IMR-90 (cell line): ENCODE data around the gene CD276. TPM values are rescaled to one million over a fixed set of nuclear protein-coding genes. Genes with fewer than 3 reads are reported as not detected.

Experiments
- ATAC-seq: fragments of 200-7000 bp; cut with Tn5 transposase; 2 replicates; pipeline ENCODE4 v1.9.1; 2020; ENCODE audit warnings: low read depth, mild to moderate bottlenecking, moderate library complexity
- BruUV-seq: library from RNA; stranded (reverse); fragments of 400-500 nt; replicated peaks from 2 replicates; lab custom pipeline; 2021; lab: Mats Ljungman, UMichigan
- CTCF ChIA-PET: fragments of 300-600 bp; formaldehyde crosslinking; extraction: SDS; loops from one replicate; lab custom pipeline; 2021; ENCODE audit warnings: antibody characterized with exemption; lab: Yijun Ruan, JAX
- POLR2A ChIA-PET: fragments of 300-600 bp; sonication (Branson Sonifier 250); formaldehyde crosslinking; loops from one replicate; lab custom pipeline; 2022; ENCODE audit warnings: antibody characterized with exemption; ENCODE audit not compliant: unreplicated experiment; lab: Charles Lee
- DNase-seq: peaks from one replicate; pipeline ENCODE4 v3.0.0; 2013
- H2AFZ ChIP-seq: replicated peaks from 2 replicates; pipeline ENCODE3; 2013; ENCODE audit warnings: low read length, mild to moderate bottlenecking; ENCODE audit not compliant: poor library complexity
- H2AK5ac ChIP-seq: 2 replicates; pipeline ENCODE4 v1.6.1; 2013; ENCODE audit warnings: low read depth, low read length, inconsistent platforms
- H2AK9ac ChIP-seq: replicated peaks from 2 replicates; pipeline ENCODE3; 2013; ENCODE audit warnings: mild to moderate bottlenecking, low read depth, low read length, moderate library complexity; ENCODE audit not compliant: poor library complexity
- H2BK120ac ChIP-seq: 2 replicates; pipeline ENCODE4 v1.6.1; 2013; ENCODE audit warnings: low read depth, low read length, inconsistent platforms
- H2BK15ac ChIP-seq: 3 replicates; pipeline ENCODE4 v1.6.1; 2013; ENCODE audit warnings: low read depth, low read length, inconsistent platforms
- H2BK20ac ChIP-seq: 2 replicates; pipeline ENCODE4 v1.6.1; 2013; ENCODE audit warnings: low read depth, mild to moderate bottlenecking, inconsistent platforms, low read length, moderate library complexity
- H2BK5ac ChIP-seq: 2 replicates; pipeline ENCODE4 v1.6.1; 2013; ENCODE audit warnings: mild to moderate bottlenecking, low read depth, low read length, inconsistent platforms; ENCODE audit not compliant: poor library complexity, severe bottlenecking
- H3K14ac ChIP-seq: replicated peaks from 2 replicates; pipeline ENCODE4 v1.6.1; 2013; ENCODE audit warnings: low read depth, low read length, inconsistent platforms
- H3K18ac ChIP-seq: 2 replicates; pipeline ENCODE4 v1.6.1; 2013; ENCODE audit warnings: low read depth, low read length, control low read depth
- H3K23ac ChIP-seq: 2 replicates; pipeline ENCODE4 v1.6.1; 2013; ENCODE audit warnings: low read depth, low read length, inconsistent platforms
- H3K27ac ChIP-seq: 2 replicates; pipeline ENCODE4 v1.5.1; 2013; ENCODE audit warnings: mild to moderate bottlenecking, control low read depth, low read length; ENCODE audit not compliant: insufficient read depth
- H3K27me3 ChIP-seq: 2 replicates; pipeline ENCODE4 v1.6.1; 2013; ENCODE audit warnings: low read length; ENCODE audit not compliant: control insufficient read depth, insufficient read depth
- H3K36me3 ChIP-seq: 2 replicates; pipeline ENCODE4 v1.6.1; 2013; ENCODE audit warnings: low read length, mixed read lengths; ENCODE audit not compliant: control insufficient read depth, insufficient read depth
- H3K4ac ChIP-seq: 2 replicates; pipeline ENCODE4 v1.6.1; 2013; ENCODE audit warnings: low read depth, low read length, inconsistent platforms
- H3K4me1 ChIP-seq: 2 replicates; pipeline ENCODE4 v1.6.1; 2013; ENCODE audit warnings: low read length, mixed read lengths; ENCODE audit not compliant: control insufficient read depth, insufficient read depth
- H3K4me2 ChIP-seq: 2 replicates; pipeline ENCODE4 v1.6.1; 2013; ENCODE audit warnings: low read depth, mild to moderate bottlenecking, control low read depth, low read length, moderate library complexity
- H3K4me3 ChIP-seq: 2 replicates; pipeline ENCODE4 v1.5.1; 2013; ENCODE audit warnings: low read depth, mild to moderate bottlenecking, control low read depth, low read length, moderate library complexity; ENCODE audit not compliant: insufficient read depth
- H3K56ac ChIP-seq: 2 replicates; pipeline ENCODE4 v1.6.1; 2013; ENCODE audit warnings: low read length, inconsistent platforms; ENCODE audit not compliant: insufficient read depth; ENCODE audit errors: extremely low read depth
- H3K79me1 ChIP-seq, 2 experiments: 2 replicates each; pipeline ENCODE4 v1.6.1; 2013; ENCODE audit warnings: low read length in 2 of 2, inconsistent platforms in 1 of 2, low read depth in 1 of 2
- H3K9ac ChIP-seq: 2 replicates; pipeline ENCODE4 v1.6.1; 2013; ENCODE audit warnings: low read depth, low read length, control low read depth
- H3K9me1 ChIP-seq: 2 replicates; pipeline ENCODE4 v1.6.1; 2013; ENCODE audit warnings: low read length, inconsistent platforms; ENCODE audit not compliant: insufficient read depth
- H3K9me3 ChIP-seq: 2 replicates; pipeline ENCODE4 v1.6.1; 2013; ENCODE audit warnings: low read length; ENCODE audit not compliant: control insufficient read depth, insufficient read depth
- H4K20me1 ChIP-seq: 2 replicates; pipeline ENCODE4 v1.6.1; 2013; ENCODE audit warnings: low read length, inconsistent platforms; ENCODE audit not compliant: insufficient read depth
- H4K5ac ChIP-seq: 2 replicates; pipeline ENCODE4 v1.6.1; 2013; ENCODE audit warnings: mild to moderate bottlenecking, low read depth, low read length, control low read depth
- H4K8ac ChIP-seq, 2 experiments: 2 replicates each; pipeline ENCODE4 v1.6.1; 2013; ENCODE audit warnings: low read depth in 2 of 2, low read length in 2 of 2, control low read depth in 1 of 2, inconsistent platforms in 1 of 2
- H4K91ac ChIP-seq: 2 replicates; pipeline ENCODE4 v1.6.1; 2013; ENCODE audit warnings: low read depth, low read length, inconsistent platforms; ENCODE audit not compliant: insufficient read depth
- CEBPB ChIP-seq: IDR thresholded peaks from 2 replicates; pipeline ENCODE4 v1.6.1; 2012; ENCODE audit warnings: low read depth, low read length, improper control_type of control experiment
- CHD1 ChIP-seq: IDR thresholded peaks from 2 replicates; pipeline ENCODE4 v1.6.1; 2012; ENCODE audit warnings: low read depth, low read length, improper control_type of control experiment
- CTCF ChIP-seq: conservative IDR thresholded peaks from 2 replicates; pipeline ENCODE4 v1.5.1; 2012; ENCODE audit warnings: mild to moderate bottlenecking, low read depth, low read length, improper control_type of control experiment
- MAFK ChIP-seq: IDR thresholded peaks from 2 replicates; pipeline ENCODE4 v1.6.1; 2012; ENCODE audit warnings: low read depth, low read length, improper control_type of control experiment
- MAZ ChIP-seq: IDR thresholded peaks from 2 replicates; pipeline ENCODE4 v1.6.1; 2012; ENCODE audit warnings: low read depth, mild to moderate bottlenecking, low read length, improper control_type of control experiment, moderate library complexity, borderline replicate concordance
- NFE2L2 ChIP-seq: fragments of 150-350 bp; IDR thresholded peaks from 2 replicates; pipeline ENCODE4 v1.6.1; 2016; ENCODE audit warnings: low read depth, mild to moderate bottlenecking, low read length
- POLR2A ChIP-seq: IDR thresholded peaks from 2 replicates; pipeline ENCODE4 v1.6.1; 2012; ENCODE audit warnings: mild to moderate bottlenecking, low read depth, low read length
- RAD21 ChIP-seq: IDR thresholded peaks from 2 replicates; pipeline ENCODE4 v1.6.1; 2012; ENCODE audit warnings: low read length, improper control_type of control experiment
- RCOR1 ChIP-seq: IDR thresholded peaks from 2 replicates; pipeline ENCODE4 v1.6.1; 2012; ENCODE audit warnings: mild to moderate bottlenecking, low read length, improper control_type of control experiment; ENCODE audit not compliant: insufficient replicate concordance
- RFX5 ChIP-seq: IDR thresholded peaks from 2 replicates; pipeline ENCODE4 v1.8.0; 2012; ENCODE audit warnings: low read depth, mild to moderate bottlenecking, low read length, moderate library complexity
- SMC3 ChIP-seq: fragments of 150-350 bp; IDR thresholded peaks from 2 replicates; pipeline ENCODE4 v1.6.1; 2016; ENCODE audit warnings: low read depth, mild to moderate bottlenecking, antibody characterized with exemption, low read length, moderate library complexity
- USF2 ChIP-seq: fragments of 150-350 bp; IDR thresholded peaks from 2 replicates; pipeline ENCODE4 v1.6.1; 2017; ENCODE audit warnings: mild to moderate bottlenecking, antibody characterized with exemption, low read length, low read depth
- WGBS, 2 experiments: methylation state at CpG; one replicate each; pipeline versions ENCODE4 v1.1.5 to v1.1.7; 2013; ENCODE audit warnings: missing lambda C conversion rate in 2 of 2; ENCODE audit not compliant: insufficient read length in 1 of 2; ENCODE audit errors: extremely low coverage in 2 of 2; 5-methylcytosine and 5-hydroxymethylcytosine counted together
- dilution Hi-C: fragments of 300-500 bp; cut with HindIII; formaldehyde crosslinking; loops from one replicate; pipeline ENCODE4 v1.14.3; 2018; ENCODE audit warnings: low sequenced_read_pairs; ENCODE audit not compliant: unreplicated experiment
- in situ Hi-C: fragments of 300-500 bp; cut with MboI; formaldehyde crosslinking; loops from 3 replicates; pipeline ENCODE4 v1.14.3; 2019; ENCODE audit warnings: low sequenced_read_pairs, inconsistent platforms, mixed read lengths
- intact Hi-C: fragments of 100-400 bp; cut with micrococcal nuclease; formaldehyde crosslinking; loops from 2 replicates; pipeline ENCODE4 v1.10.0; 2022
- polyA plus RNA-seq, 3 experiments: library from polyadenylated mRNA; depleted of rRNA; stranded (reverse); fragments of >200 nt; gene quantifications; 2 replicates each; pipeline ENCODE4 v1.2.3, GENCODE V29; 2012; ENCODE audit warnings: low replicate concordance in 1 of 3
- total RNA-seq: library from RNA; depleted of rRNA; stranded (reverse); fragments of >200 nt; gene quantifications from 2 replicates; pipeline ENCODE4 v1.2.3, GENCODE V29; 2012
- TF ChIP-seq, protein P1 (sequence below): fragments of 150-350 bp; IDR thresholded peaks from 2 replicates; pipeline ENCODE4 v1.6.1; 2016; ENCODE audit warnings: low read depth, mild to moderate bottlenecking, low read length, moderate library complexity, borderline replicate concordance

The CD276 gene
- total and polyA plus RNA-seq, 2 of the 4 experiments (the other 2 are of a cell fraction): 30.8 to 149 TPM

DNA sequence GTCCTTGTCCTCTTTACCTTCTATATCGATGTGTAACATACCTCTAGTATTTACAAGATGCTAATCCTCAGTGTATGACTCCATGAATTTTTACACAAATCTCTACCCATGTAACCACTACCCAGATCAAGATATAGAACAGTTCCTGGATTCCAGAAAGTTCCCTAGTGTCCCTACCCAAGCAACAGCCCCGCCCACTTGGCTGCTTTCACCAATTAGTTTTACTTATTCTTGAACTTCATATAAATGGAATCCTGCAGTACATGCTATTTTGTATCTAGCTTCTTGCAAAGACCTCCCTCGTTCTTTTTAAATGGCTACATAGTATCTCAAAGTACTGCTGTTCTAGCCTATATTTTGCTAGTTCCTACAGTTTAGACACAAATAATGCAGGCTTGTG, 33.0 kb downstream of the CD276 start:
- H3K79me1 ChIP-seq: no peaks in the 10 kb centered on the region; a peak in 1 of 4 replicates
- no peak overlapping the region for H3K4ac ChIP-seq
- BruUV-seq: no TSS peak
- H3K9ac ChIP-seq: no peak overlapping the region
- no peak for TF ChIP-seq RFX5
- TF ChIP-seq, protein P1, sequence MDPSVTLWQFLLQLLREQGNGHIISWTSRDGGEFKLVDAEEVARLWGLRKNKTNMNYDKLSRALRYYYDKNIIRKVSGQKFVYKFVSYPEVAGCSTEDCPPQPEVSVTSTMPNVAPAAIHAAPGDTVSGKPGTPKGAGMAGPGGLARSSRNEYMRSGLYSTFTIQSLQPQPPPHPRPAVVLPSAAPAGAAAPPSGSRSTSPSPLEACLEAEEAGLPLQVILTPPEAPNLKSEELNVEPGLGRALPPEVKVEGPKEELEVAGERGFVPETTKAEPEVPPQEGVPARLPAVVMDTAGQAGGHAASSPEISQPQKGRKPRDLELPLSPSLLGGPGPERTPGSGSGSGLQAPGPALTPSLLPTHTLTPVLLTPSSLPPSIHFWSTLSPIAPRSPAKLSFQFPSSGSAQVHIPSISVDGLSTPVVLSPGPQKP: no peak
- no peak for TF ChIP-seq MAFK
- TF ChIP-seq POLR2A: no peak
- TF ChIP-seq USF2: no peak
- no peak for TF ChIP-seq MAZ
- no peak for TF ChIP-seq SMC3
- no peak for TF ChIP-seq CEBPB
- TF ChIP-seq NFE2L2: no peak
- TF ChIP-seq CTCF: no peak
- no peak for TF ChIP-seq RCOR1
- no peak for TF ChIP-seq RAD21
- TF ChIP-seq CHD1: no peak
- no peak overlapping the region for H4K8ac ChIP-seq
- H3K9me3 ChIP-seq: no peaks in the 10 kb centered on the region
- H2BK20ac ChIP-seq: no peak overlapping the region
- H2BK15ac ChIP-seq: no peak overlapping the region
- no peak overlapping the region for H4K5ac ChIP-seq
- H2AK5ac ChIP-seq: no peak overlapping the region
- no peaks in the 10 kb centered on the region for H3K4me1 ChIP-seq
- in situ Hi-C loops (no loop called here), dilution Hi-C loops (no loop called here), intact Hi-C loops (no loop called here)
- ChIA-PET CTCF (no interaction called here), POLR2A (no interaction called here)
- H3K36me3 ChIP-seq: peaks cover 17% of the 10 kb centered on the region
- H3K9me1 ChIP-seq: no peaks in the 10 kb centered on the region
- ATAC-seq (no peak), DNase-seq (no peak)
- H3K27me3 ChIP-seq: peaks cover 26% of the 10 kb centered on the region
- no peak overlapping the region for H2BK5ac ChIP-seq
- H4K91ac ChIP-seq: no peak overlapping the region
- H3K4me2 ChIP-seq: no peak overlapping the region
- H3K27ac ChIP-seq: no peak overlapping the region
- no peak overlapping the region for H3K4me3 ChIP-seq
- H2BK120ac ChIP-seq: no peak overlapping the region
- no peak overlapping the region for H3K14ac ChIP-seq
- peaks cover 5% of the 10 kb centered on the region for H4K20me1 ChIP-seq
- no peak overlapping the region for H3K18ac ChIP-seq
- no peak overlapping the region for H3K56ac ChIP-seq
- no peak overlapping the region for H2AK9ac ChIP-seq
- 100% methylated on average over 2 of the region's 3 CpGs; no CpG with 5 or more reads in 1 of the 2 experiments for WGBS, 2 experiments
- H2AFZ ChIP-seq: no peak overlapping the region
- H3K23ac ChIP-seq: no peak overlapping the region
